ENCODE data around the gene SUPT16H. TPM values are rescaled to one million over a fixed set of nuclear protein-coding genes. Genes with fewer than 3 reads are reported as not detected.
A peak's percentile ranks its signal among the peaks of the same experiment; 100 is the strongest.

SUPT16H gene
- total and polyA plus RNA-seq, 2 experiments from 2014 or later, result 187 to 268 TPM

GRCh38 chr14:21313512-21313911 is 70.3 kb downstream of the SUPT16H start (continued):
- no peak for TF ChIP-seq NANOG (IDR thresholded peaks at IDR 0.05; ENCODE audit: borderline replicate concordance)
- TF ChIP-seq JUNB (IDR thresholded peaks at IDR 0.05; ENCODE audit: unreplicated experiment), result no peak
- TF ChIP-seq CREB1 (CRISPR knock-in tag; IDR thresholded peaks at IDR 0.05; ENCODE audit: low read depth), result no peak
- no peak for TF ChIP-seq REST (IDR thresholded peaks at IDR 0.05; ENCODE audit: unreplicated experiment)
- TF ChIP-seq, protein P1, sequence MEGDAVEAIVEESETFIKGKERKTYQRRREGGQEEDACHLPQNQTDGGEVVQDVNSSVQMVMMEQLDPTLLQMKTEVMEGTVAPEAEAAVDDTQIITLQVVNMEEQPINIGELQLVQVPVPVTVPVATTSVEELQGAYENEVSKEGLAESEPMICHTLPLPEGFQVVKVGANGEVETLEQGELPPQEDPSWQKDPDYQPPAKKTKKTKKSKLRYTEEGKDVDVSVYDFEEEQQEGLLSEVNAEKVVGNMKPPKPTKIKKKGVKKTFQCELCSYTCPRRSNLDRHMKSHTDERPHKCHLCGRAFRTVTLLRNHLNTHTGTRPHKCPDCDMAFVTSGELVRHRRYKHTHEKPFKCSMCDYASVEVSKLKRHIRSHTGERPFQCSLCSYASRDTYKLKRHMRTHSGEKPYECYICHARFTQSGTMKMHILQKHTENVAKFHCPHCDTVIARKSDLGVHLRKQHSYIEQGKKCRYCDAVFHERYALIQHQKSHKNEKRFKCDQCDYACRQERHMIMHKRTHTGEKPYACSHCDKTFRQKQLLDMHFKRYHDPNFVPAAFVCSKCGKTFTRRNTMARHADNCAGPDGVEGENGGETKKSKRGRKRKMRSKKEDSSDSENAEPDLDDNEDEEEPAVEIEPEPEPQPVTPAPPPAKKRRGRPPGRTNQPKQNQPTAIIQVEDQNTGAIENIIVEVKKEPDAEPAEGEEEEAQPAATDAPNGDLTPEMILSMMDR (conservative IDR thresholded peaks at IDR 0.05; ENCODE audit: low read depth in 2 of 2), result no peak
- TF ChIP-seq EZH2 (IDR thresholded peaks at IDR 0.05; ENCODE audit: low read depth, unreplicated experiment), result no peak
- no peak for TF ChIP-seq POLR2AphosphoS5 (IDR thresholded peaks at IDR 0.05; ENCODE audit: low read depth)
- TF ChIP-seq ZNF331 (CRISPR knock-in tag; IDR thresholded peaks at IDR 0.05; ENCODE audit: low read depth), result no peak

DNA sequence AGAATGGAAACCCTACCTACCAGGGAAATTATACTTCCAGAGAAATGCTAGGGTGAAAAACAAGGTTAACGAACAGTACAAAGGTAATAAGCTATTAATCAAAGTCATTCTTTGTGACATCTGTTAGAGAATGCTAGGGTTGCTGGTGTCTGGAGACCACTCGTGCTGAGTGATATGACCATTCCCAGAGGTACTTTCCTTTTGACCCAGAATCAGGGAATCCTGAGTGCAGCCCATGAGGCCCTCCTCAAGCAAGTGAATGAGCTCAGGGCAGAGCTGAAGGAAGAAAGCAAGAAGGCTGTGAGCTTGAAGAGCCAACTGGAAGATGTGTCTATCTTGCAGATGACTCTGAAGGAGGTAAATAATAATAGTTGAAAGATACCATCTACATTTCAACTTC is 72.2 kb downstream of the SUPT16H start:
- Histone ChIP-seq H3K36me3 (ENCODE audit: insufficient read depth) (no peaks in the 10 kb centered on the region), H3K4me1 (ENCODE audit: insufficient read depth) (peaks cover 25% of the 10 kb centered on the region), H3K27me3 (ENCODE audit: insufficient read depth) (no peaks in the 10 kb centered on the region), H3K9me2 (ENCODE audit: insufficient read depth) (no peaks in the 10 kb centered on the region), H3F3A (replicated peaks; ENCODE audit: low read depth) (no peaks in the 10 kb centered on the region), H3K4me2 (no peak overlapping the region), H2AFZ (peak overlapping the region; percentile 72), H3K79me2 (replicated peaks; ENCODE audit: insufficient read depth) (no peaks in the 10 kb centered on the region), H4K20me1 (replicated peaks; ENCODE audit: insufficient read depth) (no peaks in the 10 kb centered on the region), H3K27ac (ENCODE audit: low read depth) (no peak overlapping the region), H3K4me3 (no peak overlapping the region)
- H3K4me1 Mint-ChIP-seq, result peaks cover 29% of the 10 kb centered on the region; the same call in 2 of the 3 replicates
- TF ChIP-seq JUNB (IDR thresholded peaks at IDR 0.05; ENCODE audit: unreplicated experiment) (no peak), POLR2AphosphoS5 (IDR thresholded peaks at IDR 0.05; ENCODE audit: low read depth) (no peak)
- DNase-seq (ENCODE audit: low spot score), result no peak
- no peak for ATAC-seq
- peak overlapping the region; percentile 42; the same call in 1 of the 2 replicates for H3K27ac Mint-ChIP-seq
- H3K27me3 Mint-ChIP-seq (ENCODE audit: insufficient read depth, low read depth, poor library complexity), result peaks cover 3% of the 10 kb centered on the region
- H3K9me3 Mint-ChIP-seq, result no peaks in the 10 kb centered on the region
- H3K4me3 Mint-ChIP-seq, result no peak overlapping the region
- no peaks in the 10 kb centered on the region for H3K36me3 Mint-ChIP-seq (ENCODE audit: low read depth)

DNA sequence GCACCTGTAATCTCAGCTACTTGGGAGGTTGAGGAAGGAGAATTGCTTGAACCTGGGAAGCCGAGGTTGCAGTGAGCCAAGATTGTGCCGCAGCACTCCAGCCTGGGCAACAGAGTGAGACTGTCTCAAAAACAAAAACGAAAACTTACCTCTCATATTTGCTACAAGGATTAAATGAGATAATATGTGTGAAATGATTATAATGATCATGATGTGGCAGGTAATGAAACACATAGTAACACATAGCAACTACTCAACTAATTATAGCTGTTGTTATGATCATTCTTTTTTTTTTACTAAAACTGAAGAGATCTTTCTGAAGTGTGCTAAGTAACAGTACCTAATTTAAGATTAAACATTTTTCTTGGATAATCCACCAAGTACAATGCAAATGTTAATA is 73.9 kb downstream of the SUPT16H start:
- Histone ChIP-seq H3K27ac (ENCODE audit: low read depth) (peak overlapping the region; percentile 95; the same call in 1 of the 2 replicates), H3F3A (replicated peaks; ENCODE audit: low read depth) (no peaks in the 10 kb centered on the region), H4K20me1 (replicated peaks; ENCODE audit: insufficient read depth) (no peaks in the 10 kb centered on the region), H3K27me3 (ENCODE audit: insufficient read depth) (no peaks in the 10 kb centered on the region), H2AFZ (no peak overlapping the region), H3K4me2 (no peak overlapping the region), H3K36me3 (ENCODE audit: insufficient read depth) (no peaks in the 10 kb centered on the region), H3K4me3 (no peak overlapping the region), H3K79me2 (replicated peaks; ENCODE audit: insufficient read depth) (no peaks in the 10 kb centered on the region), H3K4me1 (ENCODE audit: insufficient read depth) (peaks cover 25% of the 10 kb centered on the region), H3K9me2 (ENCODE audit: insufficient read depth) (no peaks in the 10 kb centered on the region)
- H3K36me3 Mint-ChIP-seq (ENCODE audit: low read depth), result no peaks in the 10 kb centered on the region
- peaks cover 2% of the 10 kb centered on the region for H3K27me3 Mint-ChIP-seq (ENCODE audit: insufficient read depth, low read depth, poor library complexity)
- no peak overlapping the region for H3K27ac Mint-ChIP-seq
- DNase-seq (ENCODE audit: low spot score), result no peak
- H3K4me1 Mint-ChIP-seq, result peaks cover 29% of the 10 kb centered on the region; the same call in 2 of the 3 replicates
- no peak for ATAC-seq
- H3K9me3 Mint-ChIP-seq, result no peaks in the 10 kb centered on the region
- no peak overlapping the region for H3K4me3 Mint-ChIP-seq
- TF ChIP-seq REST (IDR thresholded peaks at IDR 0.05; ENCODE audit: unreplicated experiment), result no peak

Measured in GM23338 (cell line).